Smooth muscle cell (in vitro differentiated cells): ENCODE data around the gene OR52B6. TPM values are rescaled to one million over a fixed set of nuclear protein-coding genes. Genes with fewer than 3 reads are reported as not detected.

Experiments used
- DNase-seq: peaks from one replicate; lab custom pipeline; 2025; ENCODE audit not compliant: unreplicated experiment; lab: John Stamatoyannopoulos, UW
- H2AFZ ChIP-seq: fragments of 200-600 bp; sonication (generic); 2 replicates; pipeline ENCODE4 v1.6.0; 2016; ENCODE audit warnings: antibody characterized with exemption, low read depth, mild to moderate bottlenecking
- H3F3A ChIP-seq: fragments of 200-600 bp; sonication (generic); 2 replicates; pipeline ENCODE4 v1.6.0; 2017; ENCODE audit warnings: antibody characterized with exemption, low read depth
- H3K27ac ChIP-seq: fragments of 200-600 bp; sonication (generic); 2 replicates; pipeline ENCODE4 v1.5.1; 2016; ENCODE audit warnings: low read depth, mild to moderate bottlenecking
- H3K27me3 ChIP-seq: fragments of 200-600 bp; sonication (generic); 2 replicates; pipeline ENCODE4 v1.6.1; 2016; ENCODE audit warnings: low read depth, mild to moderate bottlenecking
- H3K36me3 ChIP-seq: fragments of 200-600 bp; sonication (generic); 2 replicates; pipeline ENCODE4 v1.5.1; 2016; ENCODE audit warnings: low read depth
- H3K4me1 ChIP-seq: fragments of 200-600 bp; sonication (generic); 2 replicates; pipeline ENCODE4 v1.5.1; 2016; ENCODE audit warnings: low read depth
- H3K4me2 ChIP-seq: fragments of 200-600 bp; sonication (generic); 2 replicates; pipeline ENCODE4 v1.6.0; 2016; ENCODE audit warnings: mild to moderate bottlenecking
- H3K4me3 ChIP-seq: fragments of 200-600 bp; sonication (generic); 2 replicates; pipeline ENCODE4 v1.5.1; 2016; ENCODE audit warnings: mild to moderate bottlenecking
- H3K79me2 ChIP-seq: fragments of 200-600 bp; sonication (generic); 2 replicates; pipeline ENCODE4 v1.6.0; 2016; ENCODE audit warnings: low read depth, mild to moderate bottlenecking
- H3K9ac ChIP-seq: fragments of 200-600 bp; sonication (generic); 2 replicates; pipeline ENCODE4 v1.6.0; 2016; ENCODE audit warnings: low read depth
- H3K9me3 ChIP-seq: fragments of 200-600 bp; sonication (generic); replicated peaks from 2 replicates; pipeline ENCODE4 v1.5.1; 2016; ENCODE audit warnings: low read depth
- H4K20me1 ChIP-seq: fragments of 200-600 bp; sonication (generic); 2 replicates; pipeline ENCODE4 v1.6.0; 2016; ENCODE audit warnings: low read depth
- CTCF ChIP-seq: fragments of 200-600 bp; sonication (generic); IDR thresholded peaks from 2 replicates; pipeline ENCODE4 v1.5.1; 2017; ENCODE audit warnings: borderline replicate concordance, mild to moderate bottlenecking, antibody characterized with exemption; ENCODE audit not compliant: insufficient read depth, poor library complexity, severe bottlenecking
- WGBS: methylation state at CpG from one replicate; pipeline ENCODE4 v1.1.7; 2016; ENCODE audit warnings: low lambda C conversion rate; 5-methylcytosine and 5-hydroxymethylcytosine counted together
- polyA plus RNA-seq: library from polyadenylated mRNA; unstranded; fragments of >200 nt; fragmentation: Nextera tagmentation; extraction: Ambion mirVana; gene quantifications from 2 replicates; pipeline ENCODE4 v1.2.1, GENCODE V29; 2016
- total RNA-seq: library from RNA; depleted of rRNA; stranded (reverse); fragments of >200 nt; gene quantifications from 2 replicates; pipeline ENCODE4 v1.2.3, GENCODE V29; 2014

The OR52B6 gene
- total and polyA plus RNA-seq, 2 experiments from 2014 or later: not detected

DNA sequence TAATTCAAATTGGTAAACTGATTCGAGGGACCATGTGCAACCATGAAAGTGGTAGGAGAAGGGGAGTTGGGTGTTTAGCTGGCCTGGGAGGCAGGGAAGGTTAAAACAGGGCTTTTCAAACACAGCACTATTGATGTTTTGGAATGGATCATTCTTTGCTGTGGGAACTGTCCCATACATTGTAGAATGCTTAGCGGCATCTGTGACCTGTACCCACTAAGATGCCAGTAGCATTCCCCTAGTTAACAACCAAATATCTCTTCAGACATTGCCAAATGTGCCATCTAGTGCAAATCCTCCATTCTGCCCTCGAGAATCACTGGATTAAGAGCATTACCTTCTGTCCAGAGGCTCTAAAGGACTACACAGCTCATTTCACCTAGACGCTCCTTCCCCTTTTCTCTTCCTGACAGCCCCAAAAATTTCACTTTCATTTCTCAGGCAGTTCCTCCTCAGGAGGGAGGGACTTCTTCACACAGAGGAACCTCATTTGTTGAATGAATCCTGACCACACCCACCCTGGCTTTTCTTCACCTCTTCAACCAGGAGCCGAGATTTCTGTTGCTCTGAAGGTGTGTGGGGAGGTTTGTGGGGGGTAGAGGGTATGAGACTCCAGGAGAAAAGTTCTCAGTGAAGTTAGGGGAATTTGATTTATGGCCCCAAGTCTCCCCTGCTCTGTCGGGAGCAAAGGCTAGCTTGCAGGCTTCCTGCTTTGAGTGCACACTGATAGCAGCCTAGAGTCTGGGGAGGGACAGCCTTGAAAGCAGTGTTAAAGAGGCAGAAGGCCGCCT is 44.0 kb downstream of the OR52B6 start, which contains the start of gene TRIM34:
TRIM34 (plus strand) TSS at position 513 of the 791 bp plus-strand sequence. CDS start 7,331 bp downstream, outside the sequence.
- Histone ChIP-seq H2AFZ (peak within 1 kb of the TSS; percentile 91), H3K27ac (no peak within 1 kb of the TSS), H4K20me1 (no peaks in the 10 kb centered on the region), H3K4me1 (peaks cover 8% of the 10 kb centered on the region), H3F3A (peaks cover 12% of the 10 kb centered on the region), H3K4me3 (peak within 1 kb of the TSS; percentile 64), H3K27me3 (no peaks in the 10 kb centered on the region), H3K9ac (peak within 1 kb of the TSS; percentile 13), H3K9me3 (no peaks in the 10 kb centered on the region), H3K4me2 (peak within 1 kb of the TSS; percentile 85), H3K36me3 (no peaks in the 10 kb centered on the region), H3K79me2 (no peaks in the 10 kb centered on the region)
- DNase-seq: no peak
- TF ChIP-seq CTCF: no peak
- 65% methylated on average over 7 of the region's 7 CpGs for WGBS

DNA sequence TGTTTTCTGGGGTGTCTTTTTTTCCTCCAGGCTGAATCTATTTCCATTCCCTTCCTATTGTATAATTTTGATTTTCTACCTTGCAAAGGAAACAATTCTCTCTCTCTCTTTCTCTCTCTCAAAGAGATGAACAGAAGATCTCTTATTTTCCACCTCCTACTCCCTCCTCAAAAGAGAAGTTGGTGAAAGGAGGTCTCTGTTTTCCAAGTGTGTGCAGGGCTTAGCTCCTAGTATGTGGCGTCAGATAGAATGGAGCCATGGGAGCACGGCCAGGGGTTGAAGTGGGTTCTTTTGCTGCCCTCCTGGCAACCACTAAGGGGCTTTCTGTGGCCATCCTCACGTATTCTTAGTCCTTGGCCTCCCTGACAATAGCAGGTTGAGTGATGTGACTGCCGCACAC is 44.6 kb downstream of the OR52B6 start:
- Histone ChIP-seq H4K20me1 (no peaks in the 10 kb centered on the region), H3K79me2 (no peaks in the 10 kb centered on the region), H3K4me3 (peak overlapping the region; percentile 64), H3F3A (peaks cover 12% of the 10 kb centered on the region), H3K9me3 (no peaks in the 10 kb centered on the region), H2AFZ (peak overlapping the region; percentile 91), H3K36me3 (no peaks in the 10 kb centered on the region), H3K27ac (no peak overlapping the region), H3K27me3 (no peaks in the 10 kb centered on the region), H3K9ac (peak overlapping the region; percentile 13), H3K4me1 (peaks cover 8% of the 10 kb centered on the region), H3K4me2 (peak overlapping the region; percentile 85)
- no peak for DNase-seq
- no peak for TF ChIP-seq CTCF
- WGBS: 61% methylated on average over 4 of the region's 4 CpGs

GRCh38 chr11:5626196-5626595 is 45.5 kb downstream of the OR52B6 start:
- no peak for DNase-seq
- Histone ChIP-seq H2AFZ (no peak overlapping the region), H3K9ac (no peak overlapping the region), H3K27me3 (no peaks in the 10 kb centered on the region), H3F3A (peaks cover 7% of the 10 kb centered on the region), H3K27ac (no peak overlapping the region), H3K4me2 (peak overlapping the region; percentile 85), H4K20me1 (no peaks in the 10 kb centered on the region), H3K4me3 (no peak overlapping the region), H3K9me3 (no peaks in the 10 kb centered on the region), H3K79me2 (no peaks in the 10 kb centered on the region), H3K36me3 (no peaks in the 10 kb centered on the region), H3K4me1 (peaks cover 6% of the 10 kb centered on the region)
- 70% methylated on average over 5 of the region's 5 CpGs for WGBS
- TF ChIP-seq CTCF: no peak
